Erythroblast (primary cell): ENCODE measurements around the gene C1orf232.

Experiments
- DNase-seq, 2 experiments: peaks; one replicate each; lab custom pipeline; 2025; lab: John Stamatoyannopoulos, UW
- GATA1 ChIP-seq: IDR thresholded peaks from 2 replicates; pipeline ENCODE4 v1.6.1; 2011; ENCODE audit warnings: low read depth, mild to moderate bottlenecking, control low read depth, low read length, moderate library complexity
- POLR2A ChIP-seq: IDR thresholded peaks from 2 replicates; pipeline ENCODE4 v1.6.1; 2011; ENCODE audit warnings: mild to moderate bottlenecking, low read length

C1orf232 gene

GRCh38 chr1:26114165-26114927 is 54.4 kb downstream of the C1orf232 start:
- peak in 1 of 2 experiments; percentile 24 for DNase-seq
- TF ChIP-seq GATA1, result no peak
- no peak for TF ChIP-seq POLR2A
